HCT116 (cell line): ENCODE results near the gene MYO1E. TPM values are rescaled to one million over a fixed set of nuclear protein-coding genes. Genes with fewer than 3 reads are reported as not detected.
A peak's percentile ranks its signal among the peaks of the same experiment; 100 is the strongest.

ENCODE experiments used
- ATAC-seq: fragments of 200-7000 bp; cut with Tn5 transposase; 2 replicates; pipeline ENCODE4 v1.9.1; 2020; ENCODE audit warnings: mild to moderate bottlenecking, moderate library complexity
- BruUV-seq: library from RNA; stranded (reverse); fragments of 400-500 nt; replicated peaks from 2 replicates; lab custom pipeline; 2021; lab: Mats Ljungman, UMichigan
- CTCF ChIA-PET: fragments of 300-600 bp; sonication (Branson Sonifier 250); formaldehyde crosslinking; loops from one replicate; lab custom pipeline; 2021; ENCODE audit warnings: antibody characterized with exemption; lab: Charles Lee
- POLR2A ChIA-PET: fragments of 300-600, 350-600 bp; sonication (Branson Sonifier 250); formaldehyde crosslinking; loops from one replicate; lab custom pipeline; 2021; ENCODE audit warnings: antibody characterized with exemption; lab: Charles Lee
- RAD21 ChIA-PET, 2 experiments: fragments of 300-600 bp; sonication (Branson Sonifier 250); formaldehyde crosslinking; loops; one replicate each; lab custom pipeline; 2023; ENCODE audit warnings: low total read pairs in 2 of 2; ENCODE audit not compliant: uncharacterized antibody in 2 of 2, unreplicated experiment in 2 of 2, low non-redundant PET in 1 of 2; lab: Charles Lee
- DNase-seq: peaks from one replicate; pipeline ENCODE4 v3.0.0-alpha.2; 2010; ENCODE audit warnings: low read depth, low spot score
- H2AFZ ChIP-seq: fragments of 200-600 bp; shearing (Covaris generic), sonication (generic); 2 replicates; pipeline ENCODE4 v1.6.1; 2017; ENCODE audit warnings: low read depth, mixed run types, mixed read lengths, antibody characterized with exemption, low read length; ENCODE audit not compliant: poor library complexity, severe bottlenecking
- H3K27ac ChIP-seq: 2 replicates; pipeline ENCODE4 v1.5.1; 2012; ENCODE audit warnings: low read depth, low read length
- H3K27me3 ChIP-seq: fragments of 200-600 bp; sonication (generic); 2 replicates; pipeline ENCODE4 v1.6.1; 2016; ENCODE audit warnings: mixed run types, low read length, mixed read lengths; ENCODE audit not compliant: insufficient read depth
- H3K36me3 ChIP-seq, 2 experiments: fragments of 200-500 bp in 1 of 2; fragments of 200-600 bp in 1 of 2; sonication (Bioruptor generic) in 1 of 2; sonication (generic) in 1 of 2; 2 replicates each; pipeline versions ENCODE4 v1.5.1 to v1.6.1; 2014 to 2016; ENCODE audit warnings: low read length in 2 of 2, inconsistent platforms in 1 of 2, mixed read lengths in 1 of 2, mixed run types in 1 of 2; ENCODE audit not compliant: insufficient read depth in 2 of 2, control insufficient read depth in 1 of 2
- H3K4me1 ChIP-seq, 2 experiments: fragments of 200-600 bp in 1 of 2; sonication (generic) in 1 of 2; 2 replicates each; pipeline versions ENCODE4 v1.5.1 to v1.6.1; 2012 to 2017; ENCODE audit warnings: low read length in 2 of 2, inconsistent platforms in 1 of 2, mild to moderate bottlenecking in 1 of 2, mixed read lengths in 1 of 2, mixed run types in 1 of 2, moderate library complexity in 1 of 2; ENCODE audit not compliant: insufficient read depth in 2 of 2, control insufficient read depth in 1 of 2
- H3K4me2 ChIP-seq: fragments of 200-600 bp; sonication (generic); 2 replicates; pipeline ENCODE4 v1.6.1; 2017; ENCODE audit warnings: mixed run types, low read length, mixed read lengths
- H3K4me3 ChIP-seq, 2 experiments: fragments of 200-600 bp in 1 of 2; sonication (generic) in 1 of 2; replicated peaks in 1 of 2; 2 replicates each; pipeline ENCODE4 v1.5.1; 2011 to 2016; ENCODE audit warnings: low read length in 2 of 2, control low read depth in 1 of 2, low read depth in 1 of 2, mild to moderate bottlenecking in 1 of 2, mixed read lengths in 1 of 2, mixed run types in 1 of 2
- H3K79me2 ChIP-seq: fragments of 200-600 bp; sonication (generic); 2 replicates; pipeline ENCODE4 v1.6.1; 2017; ENCODE audit warnings: mild to moderate bottlenecking, mixed run types, low read length, moderate library complexity, mixed read lengths; ENCODE audit not compliant: insufficient read depth
- H3K9ac ChIP-seq: fragments of 200-600 bp; sonication (generic); 2 replicates; pipeline ENCODE4 v1.6.1; 2016; ENCODE audit warnings: low read length, mixed read lengths
- H3K9me2 ChIP-seq: fragments of 200-600 bp; sonication (generic), shearing (Covaris generic); 2 replicates; pipeline ENCODE4 v1.6.1; 2017; ENCODE audit warnings: mixed run types, mild to moderate bottlenecking, moderate library complexity; ENCODE audit not compliant: insufficient read depth
- H3K9me3 ChIP-seq, 2 experiments: fragments of 200-500 bp in 1 of 2; fragments of 200-600 bp in 1 of 2; sonication (Bioruptor generic) in 1 of 2; sonication (generic) in 1 of 2; 2 replicates each; pipeline ENCODE4 v1.6.1; 2014 to 2017; ENCODE audit warnings: low read length in 2 of 2, mixed read lengths in 2 of 2, inconsistent platforms in 1 of 2, low read depth in 1 of 2, mild to moderate bottlenecking in 1 of 2, mixed run types in 1 of 2, moderate library complexity in 1 of 2; ENCODE audit not compliant: control insufficient read depth in 1 of 2, insufficient read depth in 1 of 2
- H4K20me1 ChIP-seq: fragments of 200-600 bp; sonication (generic), shearing (Covaris generic); 2 replicates; pipeline ENCODE4 v1.6.1; 2017; ENCODE audit warnings: mixed run types, mild to moderate bottlenecking, moderate library complexity; ENCODE audit not compliant: insufficient read depth
- CBX3 ChIP-seq: IDR thresholded peaks from 2 replicates; pipeline ENCODE4 v1.6.1; 2012; ENCODE audit warnings: low read depth
- CEBPB ChIP-seq: IDR thresholded peaks from 2 replicates; pipeline ENCODE4 v1.6.1; 2012; ENCODE audit warnings: low read depth
- ELF1 ChIP-seq: IDR thresholded peaks from 2 replicates; pipeline ENCODE4 v1.6.1; 2012; ENCODE audit warnings: low read depth, borderline replicate concordance
- EZH2 ChIP-seq: fragments of 200-600 bp; sonication (generic); IDR thresholded peaks from 2 replicates; pipeline ENCODE4 v1.6.1; 2017; ENCODE audit warnings: antibody characterized with exemption, mixed run types
- FOSL1 ChIP-seq: IDR thresholded peaks from 2 replicates; pipeline ENCODE4 v1.6.1; 2012; ENCODE audit warnings: low read depth
- POLR2A ChIP-seq: IDR thresholded peaks from 2 replicates; pipeline ENCODE4 v1.7.0; 2011; ENCODE audit warnings: borderline replicate concordance; ENCODE audit not compliant: insufficient read depth, insufficient read length; ENCODE audit errors: extremely low read depth
- POLR2AphosphoS5 ChIP-seq: IDR thresholded peaks from 2 replicates; pipeline ENCODE4 v1.6.1; 2011; ENCODE audit warnings: mild to moderate bottlenecking, low read depth, low read length, moderate library complexity
- RAD21 ChIP-seq: IDR thresholded peaks from 2 replicates; pipeline ENCODE4 v1.6.1; 2012; ENCODE audit warnings: low read depth, mild to moderate bottlenecking
- SIN3A ChIP-seq: IDR thresholded peaks from 2 replicates; pipeline ENCODE4 v1.6.1; 2012; ENCODE audit warnings: low read depth
- SP1 ChIP-seq: IDR thresholded peaks from 2 replicates; pipeline ENCODE4 v1.6.1; 2012; ENCODE audit warnings: low read depth
- SRF ChIP-seq: IDR thresholded peaks from 2 replicates; pipeline ENCODE4 v1.6.1; 2012; ENCODE audit warnings: low read depth
- YY1 ChIP-seq: IDR thresholded peaks from 2 replicates; pipeline ENCODE4 v1.6.1; 2011; ENCODE audit warnings: low read length, low read depth, moderate library complexity, mild to moderate bottlenecking; ENCODE audit not compliant: insufficient replicate concordance; ENCODE audit errors: extremely low read depth
- ZFX ChIP-seq: fragments of 450-650 bp; IDR thresholded peaks from 2 replicates; pipeline ENCODE4 v1.6.1; 2017
- intact Hi-C: fragments of 100-400 bp; cut with micrococcal nuclease; formaldehyde crosslinking; loops from 2 replicates; pipeline ENCODE4 v1.10.0; 2022
- total RNA-seq: library from RNA; stranded (reverse); gene quantifications from one replicate; pipeline ENCODE4 v1.2.1, GENCODE V29; 2021; ENCODE audit not compliant: unreplicated experiment
- TF ChIP-seq, protein P1 (sequence below): IDR thresholded peaks from 2 replicates; pipeline ENCODE4 v1.6.1; 2012
- TF ChIP-seq, protein P2 (sequence below), 3 experiments: fragments of 200-600 bp in 1 of 3; sonication (generic) in 1 of 3; IDR thresholded peaks in 2 of 3; conservative IDR thresholded peaks in 1 of 3; 2 replicates each; pipeline ENCODE4 v1.5.1; 2012 to 2017; ENCODE audit warnings: low read depth in 2 of 3, low read length in 2 of 3, antibody characterized with exemption in 1 of 3, borderline replicate concordance in 1 of 3, control low read depth in 1 of 3, mild to moderate bottlenecking in 1 of 3, mixed read lengths in 1 of 3, mixed run types in 1 of 3, moderate library complexity in 1 of 3; ENCODE audit not compliant: insufficient read depth in 1 of 3
- TF ChIP-seq, protein P3 (sequence below): IDR thresholded peaks from 2 replicates; pipeline ENCODE4 v1.6.1; 2012

The MYO1E gene
- total RNA-seq, 1 experiment from 2014 or later, result 182 TPM

GRCh38 chr15:59373215-59373614 is 544 bp upstream of the MYO1E start:
- Histone ChIP-seq H3K27me3 (no peaks in the 10 kb centered on the region), H3K9ac (peak overlapping the region; percentile 84), H3K4me3 (peak overlapping the region; percentile 80 to 83), H2AFZ (peak overlapping the region; percentile 6), H3K4me2 (peak overlapping the region; percentile 88), H3K4me1 (peaks cover 3 to 35% of the 10 kb centered on the region in 2 experiments; a peak in 3 of 4 replicates), H4K20me1 (no peaks in the 10 kb centered on the region), H3K9me3 (no peaks in the 10 kb centered on the region), H3K27ac (peak overlapping the region; percentile 75; the same call in 1 of the 2 replicates), H3K9me2 (no peaks in the 10 kb centered on the region), H3K36me3 (no peaks in the 10 kb centered on the region), H3K79me2 (peaks cover 40% of the 10 kb centered on the region)
- intact Hi-C loops, result loop anchor here (2.0 to 10.0 kb wide), 4 partner anchors 68 to 198 kb away; no protein-coding TSS in a partner anchor
- TF ChIP-seq, protein P1, sequence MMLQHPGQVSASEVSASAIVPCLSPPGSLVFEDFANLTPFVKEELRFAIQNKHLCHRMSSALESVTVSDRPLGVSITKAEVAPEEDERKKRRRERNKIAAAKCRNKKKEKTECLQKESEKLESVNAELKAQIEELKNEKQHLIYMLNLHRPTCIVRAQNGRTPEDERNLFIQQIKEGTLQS, result no peak
- TF ChIP-seq RAD21 (no peak), SRF (no peak), SP1 (no peak), YY1 (no peak), FOSL1 (no peak), EZH2 (no peak), POLR2AphosphoS5 (no peak), ZFX (no peak), ELF1 (no peak), SIN3A (no peak), CEBPB (no peak), POLR2A (no peak), CBX3 (no peak)
- TF ChIP-seq, protein P2, sequence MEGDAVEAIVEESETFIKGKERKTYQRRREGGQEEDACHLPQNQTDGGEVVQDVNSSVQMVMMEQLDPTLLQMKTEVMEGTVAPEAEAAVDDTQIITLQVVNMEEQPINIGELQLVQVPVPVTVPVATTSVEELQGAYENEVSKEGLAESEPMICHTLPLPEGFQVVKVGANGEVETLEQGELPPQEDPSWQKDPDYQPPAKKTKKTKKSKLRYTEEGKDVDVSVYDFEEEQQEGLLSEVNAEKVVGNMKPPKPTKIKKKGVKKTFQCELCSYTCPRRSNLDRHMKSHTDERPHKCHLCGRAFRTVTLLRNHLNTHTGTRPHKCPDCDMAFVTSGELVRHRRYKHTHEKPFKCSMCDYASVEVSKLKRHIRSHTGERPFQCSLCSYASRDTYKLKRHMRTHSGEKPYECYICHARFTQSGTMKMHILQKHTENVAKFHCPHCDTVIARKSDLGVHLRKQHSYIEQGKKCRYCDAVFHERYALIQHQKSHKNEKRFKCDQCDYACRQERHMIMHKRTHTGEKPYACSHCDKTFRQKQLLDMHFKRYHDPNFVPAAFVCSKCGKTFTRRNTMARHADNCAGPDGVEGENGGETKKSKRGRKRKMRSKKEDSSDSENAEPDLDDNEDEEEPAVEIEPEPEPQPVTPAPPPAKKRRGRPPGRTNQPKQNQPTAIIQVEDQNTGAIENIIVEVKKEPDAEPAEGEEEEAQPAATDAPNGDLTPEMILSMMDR (IDR thresholded peaks at IDR 0.05 in 2 of 3, conservative IDR thresholded peaks at IDR 0.05 in 1 of 3; ENCODE audit: borderline replicate concordance in 1 of 3, insufficient read depth in 1 of 3, low read depth in 2 of 3, low read length in 2 of 3), result no peak
- TF ChIP-seq, protein P3, sequence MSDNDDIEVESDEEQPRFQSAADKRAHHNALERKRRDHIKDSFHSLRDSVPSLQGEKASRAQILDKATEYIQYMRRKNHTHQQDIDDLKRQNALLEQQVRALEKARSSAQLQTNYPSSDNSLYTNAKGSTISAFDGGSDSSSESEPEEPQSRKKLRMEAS, result no peak
- ATAC-seq, result no peak
- RAD21 ChIA-PET, result interaction anchor here in 1 of 2 experiments (0.6 kb wide), 1 partner anchor 73 kb away, joined by 3 read pairs; no protein-coding TSS in a partner anchor
- CTCF ChIA-PET, result interaction anchor here (1.0 kb wide), 1 partner anchor 128 kb away, joined by 4 read pairs; no protein-coding TSS in a partner anchor
- POLR2A ChIA-PET, result interaction anchor here (0.6 to 1.3 kb wide), 22 partner anchors 8 to 203 kb away, joined by 3 to 10 read pairs (median 4); no protein-coding TSS in a partner anchor
- no peak for DNase-seq
- TSS peak; percentile 81 for BruUV-seq
